HG03103 (cell line): Measurements from ENCODE around the gene CADM4.
"Not testable (repeated sequence)": the region's sequence is repeated elsewhere in the genome, so short reads cannot be mapped to it uniquely, and the experiment has no call there.

Experiments
- ATAC-seq: cut with Tn5 transposase; IDR thresholded peaks from one replicate; pipeline ENCODE4 v1.9.1; 2021; ENCODE audit warnings: low read depth; ENCODE audit not compliant: unreplicated experiment

The CADM4 gene, protein sequence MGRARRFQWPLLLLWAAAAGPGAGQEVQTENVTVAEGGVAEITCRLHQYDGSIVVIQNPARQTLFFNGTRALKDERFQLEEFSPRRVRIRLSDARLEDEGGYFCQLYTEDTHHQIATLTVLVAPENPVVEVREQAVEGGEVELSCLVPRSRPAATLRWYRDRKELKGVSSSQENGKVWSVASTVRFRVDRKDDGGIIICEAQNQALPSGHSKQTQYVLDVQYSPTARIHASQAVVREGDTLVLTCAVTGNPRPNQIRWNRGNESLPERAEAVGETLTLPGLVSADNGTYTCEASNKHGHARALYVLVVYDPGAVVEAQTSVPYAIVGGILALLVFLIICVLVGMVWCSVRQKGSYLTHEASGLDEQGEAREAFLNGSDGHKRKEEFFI

DNA sequence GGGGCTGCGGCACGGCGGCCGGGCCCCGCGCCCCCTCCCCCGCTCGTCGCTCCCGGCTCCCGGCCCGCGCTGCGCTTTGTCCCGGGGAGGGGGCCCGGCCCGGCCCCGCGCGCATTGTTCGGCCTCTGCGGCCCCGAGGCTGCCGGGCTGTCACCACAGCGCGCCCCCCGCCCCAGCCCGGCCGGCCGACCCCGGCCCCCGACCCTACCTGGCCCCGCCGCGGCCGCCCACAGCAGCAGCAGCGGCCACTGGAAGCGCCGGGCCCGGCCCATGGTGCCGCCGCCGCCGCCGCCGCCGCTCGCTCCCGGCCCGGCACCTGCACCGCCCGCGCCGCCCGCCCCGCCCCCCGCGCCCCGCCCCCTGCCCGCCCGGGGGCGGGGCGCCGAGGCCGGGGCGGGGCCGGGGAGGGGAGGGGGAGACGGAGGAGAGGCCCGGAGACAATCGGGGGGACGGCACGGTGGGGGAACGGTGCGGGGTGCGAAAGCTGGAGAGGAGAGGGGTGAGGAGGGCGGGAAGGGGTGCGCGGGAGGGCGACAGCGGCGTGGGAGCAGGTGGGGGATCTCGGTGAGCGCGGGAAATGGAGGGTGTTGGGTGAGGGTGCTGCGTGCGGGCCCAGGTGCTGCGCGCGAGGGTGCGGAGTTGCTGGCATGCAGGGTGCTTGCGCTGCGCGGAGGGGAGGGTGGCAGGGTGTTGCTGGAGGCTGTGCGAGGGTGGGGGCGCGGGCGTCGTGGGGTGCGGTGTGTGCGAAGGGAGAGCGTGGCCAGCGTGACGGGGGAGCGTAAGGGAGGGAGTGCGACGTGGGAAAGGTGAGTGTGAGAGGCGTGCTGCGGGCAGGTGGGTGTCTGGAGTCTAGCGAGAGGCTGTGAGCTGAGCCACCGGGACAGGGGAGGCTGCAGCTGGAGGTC lies at the start of gene CADM4:
Gene CADM4, minus strand, starts transcription at position 332 of the 905 bp plus-strand sequence. Its CDS starts 60 bp downstream, at position 272.
- ATAC-seq: no peak

DNA sequence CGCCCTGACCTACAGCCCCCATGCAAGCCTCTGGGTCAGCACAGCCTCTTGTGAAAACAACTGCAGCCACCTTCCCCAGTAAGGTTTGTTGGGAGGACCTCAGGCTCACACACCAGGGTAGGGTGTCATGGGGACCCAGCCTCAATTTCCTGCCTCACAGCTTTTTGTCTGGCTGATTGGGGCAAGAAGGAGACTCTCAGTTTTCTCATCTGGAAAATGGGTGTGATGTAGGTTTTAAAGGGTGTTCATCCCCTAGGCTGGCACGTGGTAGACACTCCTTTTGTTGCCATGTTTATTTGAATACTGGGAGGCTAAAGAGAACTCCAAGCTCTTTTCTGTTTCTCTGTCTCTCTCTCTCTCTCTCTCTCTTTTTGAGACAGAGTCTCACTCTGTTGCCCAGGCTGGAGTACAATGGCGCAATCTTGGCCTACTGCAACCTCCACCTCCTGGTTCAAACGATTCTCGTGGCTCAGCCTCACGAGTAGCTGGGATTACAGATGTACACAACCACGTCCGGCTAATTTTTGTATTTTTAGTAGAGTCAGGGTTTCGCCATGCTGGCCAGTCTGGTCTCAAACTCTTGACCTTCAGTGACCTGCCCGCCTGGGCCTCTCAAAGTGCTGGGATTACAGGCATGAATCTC lies 48.5 kb upstream of the CADM4 start:
- ATAC-seq: no peak

DNA sequence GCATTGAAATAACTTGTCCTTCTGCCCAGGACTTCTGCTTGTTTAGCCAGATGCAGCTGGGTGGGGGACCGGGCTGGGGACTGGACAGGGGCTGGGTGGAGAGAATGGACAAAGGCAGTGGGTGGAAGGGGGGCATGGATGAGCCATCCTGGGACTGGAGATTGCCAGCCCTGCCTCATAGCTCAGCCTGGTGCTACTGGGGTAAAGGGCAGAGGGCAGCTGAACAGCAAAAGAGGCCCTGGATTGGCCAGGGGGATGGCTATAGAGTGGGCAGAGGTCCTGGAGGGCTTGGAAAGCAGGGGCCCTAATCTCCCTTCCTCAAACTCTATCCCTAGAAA lies 48.0 kb upstream of the CADM4 start:
- ATAC-seq: no peak

DNA sequence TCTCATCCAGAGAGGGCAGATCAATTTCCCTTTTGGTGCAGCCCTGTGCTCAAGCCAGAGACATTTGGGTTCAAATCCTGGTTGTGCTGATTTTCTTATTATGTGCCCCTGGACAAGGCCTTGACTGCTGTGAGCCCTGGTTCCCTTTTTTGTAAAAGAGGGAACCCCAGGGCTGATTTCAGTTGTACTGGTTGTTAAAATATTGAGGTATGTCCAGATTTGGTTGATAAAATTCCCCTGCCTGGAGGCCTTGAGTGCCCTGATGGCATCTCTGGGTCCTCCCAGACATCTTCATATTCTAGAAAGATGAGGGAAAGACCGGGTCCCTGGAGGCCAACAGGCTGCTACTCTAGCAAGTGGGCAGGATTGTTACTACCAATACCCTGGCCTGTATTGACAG lies 44.7 kb upstream of the CADM4 start:
- no peak for ATAC-seq

DNA sequence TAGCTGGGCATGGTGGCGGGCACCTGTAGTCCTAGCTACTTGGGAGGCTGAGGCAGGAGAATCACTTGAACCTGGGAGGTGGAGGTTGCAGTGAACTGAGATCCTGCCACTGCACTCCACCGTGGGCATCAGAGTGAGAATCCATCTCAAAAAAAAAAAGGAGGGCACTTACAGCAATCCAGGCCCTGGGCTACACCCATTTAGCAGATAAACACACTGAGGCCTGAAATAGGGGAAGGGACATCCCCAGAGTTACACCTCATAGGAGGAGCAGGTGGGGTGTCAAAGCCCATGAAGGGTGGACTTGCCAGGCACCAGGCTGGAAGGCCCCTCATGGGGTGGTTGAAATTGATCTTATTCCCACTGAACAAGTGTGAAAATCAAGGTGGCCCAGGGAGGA lies 44.3 kb upstream of the CADM4 start:
- ATAC-seq: no peak

DNA sequence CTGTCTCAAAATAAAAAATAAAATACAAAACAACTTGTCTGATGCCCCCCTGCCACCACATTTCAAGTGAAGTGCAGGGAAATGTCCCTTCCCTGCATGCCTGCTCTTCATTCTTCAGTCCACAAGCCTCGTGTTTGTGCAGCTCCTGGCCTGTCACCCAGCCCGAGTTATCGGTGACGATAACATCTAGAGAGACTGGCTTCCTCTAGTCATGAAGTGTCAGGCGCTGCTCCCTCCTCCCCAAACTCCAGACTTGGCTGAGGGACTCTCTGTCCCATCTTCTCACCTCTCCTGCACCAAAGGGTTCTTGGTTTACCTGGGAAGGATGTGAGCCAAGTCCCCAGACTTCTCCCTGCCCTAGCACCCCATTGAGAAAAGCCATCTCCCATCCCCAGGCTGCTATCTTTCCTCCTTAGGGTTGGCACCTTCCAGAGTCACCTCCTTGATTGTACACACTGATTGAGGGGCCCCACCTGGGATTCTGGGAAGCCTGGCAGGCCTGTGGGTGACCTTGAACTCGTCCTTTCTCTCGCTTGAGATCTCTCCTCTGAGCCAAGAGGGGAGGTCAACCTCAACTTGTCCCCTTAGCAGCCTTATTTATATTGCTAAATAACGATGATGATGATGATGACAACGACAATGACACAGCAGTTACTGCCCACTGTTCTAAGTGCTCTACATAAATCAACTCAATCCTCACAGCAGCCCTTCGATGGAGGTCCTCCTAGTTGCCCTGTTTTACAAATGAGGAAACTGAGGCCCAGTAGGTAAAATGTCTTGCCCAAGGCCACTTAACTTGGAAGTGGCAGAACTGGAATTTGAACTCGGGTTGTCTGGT lies 43.4 kb upstream of the CADM4 start:
- no peak for ATAC-seq

DNA sequence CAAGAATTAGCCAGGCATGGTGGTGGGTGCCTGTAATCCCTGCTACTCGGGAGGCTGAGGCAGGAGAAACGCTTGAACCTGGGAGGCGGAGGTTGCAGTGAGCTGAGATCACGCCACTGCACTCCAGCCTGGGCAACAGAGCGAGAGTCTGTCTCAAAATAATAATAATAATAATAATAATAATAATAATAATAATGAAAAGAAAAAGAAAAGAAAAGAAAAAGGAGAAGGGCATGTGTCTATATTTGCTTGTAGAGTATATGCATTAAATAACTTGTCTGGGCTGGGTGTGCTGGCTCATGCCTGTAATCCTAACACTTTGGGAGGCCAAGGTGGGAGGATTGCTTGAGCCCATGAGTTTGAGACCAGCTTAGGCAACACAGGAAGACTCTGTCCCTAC lies 42.6 kb upstream of the CADM4 start:
- not testable (repeated sequence) for ATAC-seq

DNA sequence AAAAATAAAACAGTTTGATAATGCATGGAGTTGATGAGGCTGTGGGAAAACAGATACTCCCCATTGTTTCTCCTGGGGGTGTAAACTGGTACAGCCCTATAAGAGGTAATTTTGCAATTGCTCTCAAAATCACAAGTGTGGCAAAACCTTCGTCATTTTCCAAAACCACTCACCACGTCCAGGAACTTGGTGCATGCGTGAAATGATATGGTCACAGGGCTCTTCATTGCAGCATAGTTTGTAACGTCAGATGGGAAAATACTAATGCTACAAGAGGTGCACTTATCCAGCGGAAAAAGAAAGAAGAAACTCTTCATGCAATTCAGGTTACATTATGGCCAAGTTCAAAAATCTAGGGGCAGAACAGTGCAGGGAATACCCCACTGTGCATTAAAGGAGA lies 42.2 kb upstream of the CADM4 start:
- no peak for ATAC-seq

DNA sequence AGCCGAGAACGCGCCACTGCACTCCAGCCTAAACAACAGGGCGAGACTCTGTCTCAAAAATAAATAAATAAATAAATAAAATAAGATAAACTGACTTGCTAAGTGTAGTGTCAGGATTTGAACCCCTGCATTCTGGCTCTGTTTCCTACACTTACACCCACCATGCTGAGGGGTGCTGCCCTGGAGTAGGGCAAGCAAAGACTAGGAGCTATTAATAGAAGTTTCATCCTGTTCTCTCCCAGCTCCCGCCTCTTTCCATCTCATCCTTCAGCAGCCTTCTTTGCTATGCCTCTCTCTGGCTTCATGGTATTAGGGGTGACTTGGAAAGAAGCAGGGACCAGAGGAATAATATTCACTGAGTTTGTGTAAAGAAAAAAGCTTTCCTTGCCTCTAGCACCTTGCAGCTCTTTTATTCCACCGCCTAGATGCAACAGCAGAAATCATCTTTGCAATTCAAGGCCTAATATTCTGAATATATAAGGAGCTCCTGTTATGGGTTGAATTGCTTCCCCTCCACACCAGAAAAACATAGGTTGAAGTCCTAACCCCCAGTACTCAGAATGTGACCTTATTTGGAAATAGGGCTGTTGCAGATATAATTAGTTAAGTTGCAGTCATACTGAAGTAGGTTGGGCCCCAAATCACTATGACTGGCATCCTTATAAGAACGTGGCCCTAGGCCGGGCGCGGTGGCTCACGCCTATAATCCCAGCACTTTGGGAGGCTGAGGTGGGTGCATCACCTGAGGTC lies 39.0 kb upstream of the CADM4 start:
- ATAC-seq: no peak

DNA sequence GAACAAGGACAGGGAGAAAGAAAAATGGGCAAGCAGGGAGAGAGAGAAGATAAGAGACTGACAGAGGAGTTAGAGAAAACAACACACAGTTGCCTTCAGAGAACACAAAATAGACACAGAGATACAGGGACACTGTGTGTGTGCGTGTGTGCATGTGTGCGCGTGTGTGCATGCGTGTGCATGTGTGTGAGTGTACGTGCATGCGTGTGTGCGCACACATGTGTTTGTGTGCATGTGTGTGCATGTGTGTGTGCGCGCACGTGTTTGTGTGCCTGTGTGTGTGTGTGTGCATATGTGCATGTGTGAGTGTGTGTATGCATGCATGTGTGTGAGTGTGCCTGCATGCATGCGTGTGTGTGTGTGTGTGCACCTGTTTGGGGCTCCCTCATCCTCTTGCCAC lies 36.3 kb upstream of the CADM4 start:
- ATAC-seq: no peak

DNA sequence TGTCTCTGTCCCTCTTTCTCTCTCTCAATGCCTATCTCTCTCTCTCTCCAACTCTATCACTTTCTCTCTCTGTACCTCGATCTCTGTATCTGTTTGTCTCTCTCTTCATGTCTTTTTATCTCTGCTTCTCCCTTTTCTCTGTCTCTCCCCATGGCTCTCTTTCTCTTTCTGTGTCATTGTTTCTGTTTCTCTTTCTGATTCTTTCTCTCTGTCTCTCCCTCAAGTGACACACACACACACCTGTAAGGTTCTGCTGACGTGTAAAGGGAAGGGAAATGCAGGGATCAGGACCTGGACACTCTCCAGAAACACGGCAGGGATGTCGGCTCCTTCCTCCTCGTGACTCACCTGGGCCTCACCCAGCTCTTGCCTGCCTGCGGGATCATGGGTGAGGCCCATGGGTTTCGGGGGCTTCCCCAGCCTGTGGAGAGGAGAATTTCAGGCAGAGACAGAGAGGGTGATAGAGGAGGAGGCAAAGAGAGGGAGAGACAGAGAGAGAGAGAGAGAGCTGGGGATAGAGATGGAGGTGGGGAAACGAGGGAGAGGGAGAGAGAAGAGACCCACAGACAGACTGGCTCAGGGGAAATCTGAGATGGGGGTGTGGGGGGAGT lies 35.7 kb upstream of the CADM4 start:
- ATAC-seq: no peak

DNA sequence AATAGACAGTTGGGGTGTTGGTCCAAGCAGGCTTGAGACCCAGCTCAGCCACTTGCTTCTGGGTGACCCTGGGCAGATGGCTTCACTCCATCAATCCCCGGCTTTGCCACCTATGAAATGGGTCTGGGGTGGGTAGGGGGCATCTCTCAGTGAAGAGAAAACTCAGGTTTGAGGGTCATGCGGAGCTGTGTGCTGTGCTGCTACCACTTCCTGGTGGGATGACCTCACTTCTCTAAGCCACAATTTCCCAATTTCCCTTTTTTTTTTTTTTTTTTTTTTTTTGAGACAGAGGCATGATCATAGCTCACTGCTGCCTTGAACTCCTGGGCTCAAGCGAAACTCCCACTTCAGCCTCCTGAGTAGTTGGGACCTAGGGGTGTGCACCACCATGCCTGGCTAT lies 34.9 kb upstream of the CADM4 start:
- ATAC-seq: no peak

DNA sequence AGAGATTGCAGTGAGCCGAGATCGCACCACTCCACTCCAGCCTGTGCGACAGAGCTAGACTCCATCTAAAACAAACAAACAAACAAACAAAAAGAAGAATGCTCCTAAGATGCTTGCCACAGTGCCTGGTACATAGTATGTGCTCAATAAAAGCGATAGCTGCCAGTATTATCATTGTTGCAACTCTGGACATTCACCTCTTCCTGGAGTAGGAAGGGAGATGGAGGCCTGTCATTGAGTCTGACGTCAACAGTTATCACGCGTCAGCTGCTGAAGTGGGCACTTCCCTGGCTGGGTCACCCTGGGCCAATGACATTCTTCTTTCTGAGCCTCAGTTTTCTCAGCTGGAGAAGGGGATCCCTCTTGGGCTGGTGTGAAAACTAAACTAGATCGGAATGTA lies 34.5 kb upstream of the CADM4 start:
- no peak for ATAC-seq

DNA sequence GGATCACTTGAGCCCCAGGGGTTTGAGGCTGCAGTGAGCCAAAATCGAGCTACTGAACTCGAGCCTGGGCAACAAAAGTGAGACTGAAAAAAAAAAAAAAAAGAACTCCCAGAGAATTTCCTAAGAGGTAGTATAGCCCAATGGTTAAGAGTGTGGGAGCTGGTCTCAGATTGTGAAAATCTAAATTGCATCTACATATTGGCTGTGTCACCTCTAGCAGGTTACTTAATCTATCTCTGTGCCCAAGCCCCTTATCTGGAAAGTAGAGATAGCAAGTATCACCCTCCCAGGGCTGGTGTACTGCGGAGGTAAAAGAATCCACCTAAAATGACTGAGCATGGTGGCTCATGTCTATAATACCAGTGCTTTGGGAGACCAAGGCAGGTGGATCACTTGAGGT lies 34.0 kb upstream of the CADM4 start:
- ATAC-seq: no peak

DNA sequence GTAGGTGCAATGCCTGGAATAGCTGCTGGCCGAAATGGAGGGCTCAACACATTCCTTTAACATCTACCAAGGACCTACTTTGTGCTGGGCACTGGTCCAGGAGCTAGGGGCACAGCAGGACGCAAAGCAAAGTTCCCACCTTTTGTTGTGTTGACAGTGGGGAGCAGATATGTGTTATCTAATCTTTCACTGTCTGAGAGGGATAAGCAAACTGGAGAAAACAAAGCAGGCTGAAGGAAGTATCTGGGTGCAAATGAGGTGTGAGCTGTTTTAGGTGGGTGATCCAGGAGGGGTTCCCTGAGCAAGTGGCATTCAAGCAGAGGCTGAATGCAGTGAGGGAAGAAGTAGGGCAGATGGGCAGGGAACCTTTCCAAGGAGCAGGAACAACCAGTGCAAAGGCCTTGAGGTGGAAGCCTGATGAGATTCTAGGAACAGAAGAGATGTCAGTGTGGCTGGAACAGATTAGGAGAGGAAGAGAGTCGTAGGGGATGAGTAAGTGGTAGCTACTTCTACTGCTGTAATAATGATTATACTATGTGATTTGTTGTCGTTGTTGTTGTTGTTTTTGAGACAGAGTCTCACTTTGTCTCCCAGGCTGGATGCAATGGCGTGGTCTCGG lies 32.5 kb upstream of the CADM4 start:
- ATAC-seq: no peak

DNA sequence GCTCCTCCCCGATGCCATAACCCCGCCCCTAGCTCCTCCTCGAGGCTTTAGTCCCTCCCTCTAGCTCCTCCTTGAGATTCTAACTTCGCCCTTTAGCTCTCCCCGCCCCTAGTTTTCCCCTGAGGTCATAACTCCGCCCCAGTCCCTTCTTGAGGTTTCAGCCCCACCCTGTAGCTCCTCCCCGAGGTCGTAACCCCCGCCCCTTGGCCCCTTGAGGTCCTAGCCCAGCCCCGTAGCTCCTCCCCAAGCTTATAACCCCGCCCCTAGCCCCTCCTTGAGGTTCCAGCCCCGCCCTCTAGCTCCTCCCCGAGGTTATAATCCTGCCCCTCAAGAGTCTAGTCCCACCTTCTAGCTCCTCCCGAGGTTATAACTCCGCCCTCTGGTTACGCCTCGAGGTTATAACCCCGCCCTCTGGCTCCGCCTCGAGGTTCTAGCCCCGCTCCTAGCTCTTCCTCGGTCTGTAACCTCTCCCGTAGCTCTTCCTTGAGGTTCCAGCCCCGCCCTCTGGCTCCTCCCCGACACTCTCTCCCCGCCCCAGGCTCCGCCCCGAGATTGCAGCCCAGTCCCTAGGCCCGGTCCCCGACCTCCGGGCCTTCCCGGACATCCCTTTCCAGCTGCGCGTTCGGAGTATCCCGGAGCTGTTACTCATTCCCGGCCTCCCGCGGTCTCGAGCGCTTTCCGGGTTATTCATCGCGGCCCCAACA lies 28.9 kb upstream of the CADM4 start:
- ATAC-seq: peak; percentile 70

DNA sequence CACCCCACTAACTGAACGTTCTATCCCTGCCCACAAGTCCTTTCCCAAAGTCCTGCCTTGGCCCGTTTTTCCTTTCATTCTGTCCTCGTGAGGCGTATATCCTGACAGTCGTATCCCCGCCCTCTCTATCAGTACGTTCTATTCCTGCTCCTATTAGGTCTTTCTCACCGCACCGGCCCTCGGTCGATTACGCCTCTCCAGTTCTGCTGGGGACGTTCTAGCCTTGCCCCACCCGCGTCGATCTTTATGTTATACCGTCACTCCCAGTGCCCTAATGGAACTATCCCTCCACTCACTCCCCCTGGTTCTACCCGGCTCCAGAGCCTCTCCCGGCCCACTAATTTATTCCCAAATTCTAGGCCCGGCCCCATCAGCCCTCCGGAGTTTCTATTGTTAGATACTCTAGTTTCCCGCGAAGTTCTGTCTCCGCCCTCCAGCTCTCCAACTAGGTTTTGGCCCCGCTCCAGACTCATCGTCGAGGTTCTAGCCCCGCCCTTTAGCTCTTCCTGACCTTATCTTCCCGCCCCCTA lies 28.3 kb upstream of the CADM4 start:
- no peak for ATAC-seq
